ENCODE measurements around the gene CCDC187.

CCDC187 gene

DNA sequence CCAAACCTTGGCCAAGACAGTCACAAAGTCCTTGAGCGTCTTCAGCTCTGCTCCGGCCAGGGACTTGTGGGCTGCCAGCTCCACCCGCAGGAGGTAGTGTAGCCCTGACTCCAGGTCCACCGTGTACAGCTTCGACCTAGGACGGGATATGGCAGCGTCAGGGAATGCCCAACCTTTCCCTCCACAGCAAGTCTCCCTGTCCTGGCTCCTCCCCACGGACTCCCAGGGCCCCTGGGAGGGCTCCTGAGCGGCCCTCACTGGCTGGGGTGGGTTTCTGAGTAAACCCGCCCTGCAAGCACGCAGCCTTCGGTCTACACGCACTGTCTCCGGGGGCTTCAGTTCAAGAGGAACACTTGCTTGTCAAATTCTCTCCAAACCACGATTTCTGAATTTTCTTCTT is 85.2 kb downstream of the CCDC187 start:
- DNase-seq (ENCODE audit: low read depth, low spot score) = no peak
- H3K27ac ChIP-seq = no peak overlapping the region

DNA sequence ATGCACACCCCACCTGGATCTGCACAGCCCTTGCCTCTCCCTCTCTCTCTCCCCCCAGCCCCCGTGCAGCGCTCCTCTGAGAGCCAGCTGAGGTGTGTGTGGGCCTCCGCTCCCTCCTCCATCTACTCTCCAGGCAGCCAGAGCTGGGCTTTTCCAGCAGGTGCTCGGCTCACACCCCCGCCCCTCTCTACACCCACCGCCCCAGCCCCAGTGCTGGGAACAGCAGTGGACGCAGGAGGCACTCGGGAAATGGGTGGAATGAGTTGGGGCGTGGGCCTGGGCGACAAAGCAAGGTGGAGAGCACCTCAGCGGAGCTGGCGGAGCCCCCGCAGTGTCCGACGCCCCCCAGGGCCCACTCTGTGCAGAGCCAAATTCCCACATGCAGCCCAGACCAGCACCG is 85.6 kb downstream of the CCDC187 start:
- no peak for DNase-seq (ENCODE audit: low read depth, low spot score)
- H3K27ac ChIP-seq = no peak overlapping the region

GRCh38 chr9:136216541-136217244 is 87.2 kb downstream of the CCDC187 start:
- no peak for DNase-seq (ENCODE audit: low read depth, low spot score)
- no peak overlapping the region for H3K27ac ChIP-seq

DNA sequence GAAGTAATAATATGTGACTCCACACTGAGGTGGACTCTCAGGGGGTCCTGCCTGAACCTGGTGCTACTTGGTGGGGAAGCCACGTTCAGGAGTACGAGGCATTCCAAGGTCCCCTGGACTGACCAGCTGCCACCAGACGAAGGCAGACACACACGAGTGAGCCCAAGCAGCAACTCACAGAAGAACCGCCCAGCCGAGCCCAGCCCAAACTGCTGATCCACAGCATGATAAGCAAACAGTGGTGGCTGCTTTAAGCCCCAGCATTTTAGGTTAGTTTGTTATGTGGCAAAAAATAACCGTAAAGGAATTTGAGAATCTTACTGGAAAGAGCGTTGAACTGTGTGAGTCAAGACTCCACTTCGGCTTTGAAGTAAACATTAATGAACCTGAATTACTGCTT is 90.2 kb downstream of the CCDC187 start:
- no peak overlapping the region for H3K27ac ChIP-seq
- DNase-seq (ENCODE audit: low read depth, low spot score) = no peak

DNA sequence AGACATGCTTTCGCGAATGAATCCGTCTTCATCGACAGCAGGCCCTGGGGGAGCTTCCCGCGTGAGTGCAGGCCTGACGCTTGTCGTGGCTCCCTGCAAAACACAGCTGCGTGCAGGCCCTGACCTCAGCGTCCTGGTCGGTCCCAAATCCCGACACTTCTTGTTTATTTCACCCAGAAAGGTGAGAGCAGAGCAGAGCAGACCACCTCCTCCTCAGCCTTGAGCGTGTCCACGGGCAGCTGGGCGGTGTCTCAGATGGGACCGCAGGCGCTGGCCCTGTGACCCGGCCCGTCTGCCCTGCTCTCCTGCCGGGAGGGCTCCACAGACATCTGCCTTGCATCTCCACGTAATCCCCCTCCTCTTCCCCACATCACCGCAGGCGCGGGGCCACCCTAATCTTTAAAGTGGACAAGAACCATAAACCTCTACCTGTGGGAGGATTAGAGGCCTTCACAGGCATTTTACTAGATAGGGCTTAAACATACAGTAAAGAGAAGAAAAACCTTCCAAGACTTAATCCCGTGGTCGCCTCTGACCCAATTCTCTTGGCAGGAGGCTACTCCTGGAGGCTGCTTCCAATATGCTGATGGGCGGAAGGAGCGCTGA is 91.4 kb downstream of the CCDC187 start:
- DNase-seq (ENCODE audit: low read depth, low spot score) = no peak

GRCh38 chr9:136211441-136212344 is 92.2 kb downstream of the CCDC187 start:
- no peak overlapping the region for H3K27ac ChIP-seq
- DNase-seq (ENCODE audit: low read depth, low spot score) = no peak

More for the DNA sequence above, 91.4 kb downstream of the CCDC187 start:
- no peak overlapping the region for H3K27ac ChIP-seq

- no peak overlapping the region for H3K27ac ChIP-seq
Observed at GRCh38 chr9:136211006-136211405, 92.9 kb downstream of the CCDC187 start.

GRCh38 chr9:136210276-136210675 is 93.6 kb downstream of the CCDC187 start:
- no peak overlapping the region for H3K27ac ChIP-seq
- no peak for DNase-seq (ENCODE audit: low read depth, low spot score)

More at GRCh38 chr9:136211006-136211405, 92.9 kb downstream of the CCDC187 start:
- no peak for DNase-seq (ENCODE audit: low read depth, low spot score)

DNA sequence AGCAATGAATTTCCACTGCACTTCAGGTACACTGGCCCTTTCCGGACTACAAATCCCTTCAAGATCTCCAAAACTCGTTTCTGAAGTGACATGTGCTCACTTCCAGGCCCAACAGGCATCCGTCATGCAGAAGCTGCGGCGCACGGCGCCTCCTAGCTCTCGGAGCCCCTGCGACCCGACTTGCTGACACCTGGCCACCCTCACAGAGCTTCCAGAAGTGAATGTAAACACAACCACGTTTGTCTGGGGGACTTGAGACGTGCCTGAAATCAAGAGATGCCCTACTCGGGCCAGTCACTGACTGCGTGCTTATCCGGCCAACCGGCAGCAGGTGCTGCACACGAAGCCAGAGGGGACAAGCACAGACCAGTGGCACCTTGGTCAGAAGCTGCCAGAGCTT is 94.1 kb downstream of the CCDC187 start:
- no peak for DNase-seq (ENCODE audit: low read depth, low spot score)
- no peak overlapping the region for H3K27ac ChIP-seq

GRCh38 chr9:136209232-136209631 is 94.7 kb downstream of the CCDC187 start:
- DNase-seq (ENCODE audit: low read depth, low spot score) = no peak
- H3K27ac ChIP-seq = no peak overlapping the region

GRCh38 chr9:136208675-136209074 is 95.2 kb downstream of the CCDC187 start:
- no peak overlapping the region for H3K27ac ChIP-seq
- DNase-seq (ENCODE audit: low read depth, low spot score) = no peak

DNA sequence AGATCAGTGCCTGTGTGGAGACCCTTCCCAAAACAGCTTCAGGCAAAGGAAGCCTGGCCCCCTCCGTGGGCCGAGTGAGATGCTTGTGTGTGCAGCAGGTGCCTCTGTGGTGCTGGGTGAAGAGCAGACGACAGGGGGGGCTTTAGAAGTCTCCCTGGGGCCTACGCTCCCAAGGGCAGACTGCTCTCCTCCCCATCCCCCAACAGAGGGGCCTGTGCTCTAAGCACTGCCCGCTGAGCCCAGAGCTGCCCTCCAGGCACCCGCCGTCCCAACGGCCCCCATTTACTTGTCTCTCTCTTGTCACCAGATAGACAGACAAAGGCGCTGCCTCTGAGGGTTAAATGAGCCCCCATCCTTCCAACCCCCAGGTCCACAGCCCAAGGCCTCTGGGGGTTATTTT is 96.3 kb downstream of the CCDC187 start:
- H3K27ac ChIP-seq = no peak overlapping the region
- no peak for DNase-seq (ENCODE audit: low read depth, low spot score)

DNA sequence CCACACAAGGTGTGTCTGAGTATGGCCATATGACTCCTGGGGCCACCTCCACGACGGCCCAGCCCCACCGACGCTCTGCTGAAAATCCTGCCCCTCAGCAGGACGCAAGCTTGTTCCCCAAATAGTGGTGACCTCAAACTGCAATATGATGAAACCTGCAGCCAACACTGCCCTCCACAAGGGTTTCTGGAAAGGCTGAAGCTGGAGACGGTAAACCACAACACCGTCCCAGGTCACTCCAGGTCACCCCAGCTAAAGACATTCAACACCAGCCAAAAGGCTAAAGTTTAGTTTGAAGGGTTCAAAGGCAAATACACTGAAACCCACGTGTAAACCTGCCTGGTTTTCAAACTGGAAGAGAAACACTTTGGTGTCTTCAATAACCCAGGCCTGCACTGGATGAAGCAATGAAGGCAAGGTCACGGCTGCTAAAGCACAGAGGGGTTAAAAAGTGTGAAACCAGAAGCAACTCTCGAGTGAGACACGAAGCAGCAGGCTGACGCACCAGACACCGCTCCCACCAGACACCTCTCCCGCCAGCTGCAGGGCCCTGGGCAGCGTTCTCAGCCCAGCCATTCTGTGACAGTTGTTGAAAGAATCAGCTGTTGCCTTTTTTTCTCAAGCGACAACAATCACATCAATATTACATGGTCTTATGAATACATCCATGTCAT is 97.2 kb downstream of the CCDC187 start:
- H3K27ac ChIP-seq = no peak overlapping the region
- no peak for DNase-seq (ENCODE audit: low read depth, low spot score)

DNA sequence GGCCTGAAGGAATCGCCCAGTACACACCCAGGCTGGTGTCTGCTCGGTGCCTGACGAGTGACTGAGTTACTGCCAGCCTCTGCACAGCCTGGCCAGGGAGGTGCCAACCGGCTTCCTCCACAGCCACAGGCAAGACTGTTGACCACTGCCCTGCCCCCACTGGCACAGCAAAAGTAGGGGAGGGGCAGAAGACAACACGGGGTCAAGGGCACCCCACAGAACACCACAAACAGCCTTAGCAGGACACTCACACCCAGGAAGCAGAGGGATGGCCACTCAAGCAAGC is 98.2 kb downstream of the CCDC187 start:
- DNase-seq (ENCODE audit: low read depth, low spot score) = no peak
- no peak overlapping the region for H3K27ac ChIP-seq

GRCh38 chr9:136204838-136205706 is 98.8 kb downstream of the CCDC187 start, which contains the start of gene LHX3:
TSS of gene LHX3 (minus strand) at chr9:136205128. CDS start at chr9:136205012, 116 bp downstream.
- DNase-seq (ENCODE audit: low read depth, low spot score) = no peak
- H3K27ac ChIP-seq = no peak within 1 kb of the TSS

- H3K27ac ChIP-seq = no peak overlapping the region
- no peak for DNase-seq (ENCODE audit: low read depth, low spot score)
Observed at GRCh38 chr9:136204145-136204805, 99.6 kb downstream of the CCDC187 start.

- H3K27ac ChIP-seq = no peak overlapping the region
- DNase-seq (ENCODE audit: low read depth, low spot score) = no peak
Observed at GRCh38 chr9:136203408-136204144, 100.3 kb downstream of the CCDC187 start.

Measured in epithelial cell of prostate (primary cell).